ENCODE data around the gene MCF2L2.

- TF ChIP-seq POLR2A (IDR thresholded peaks at IDR 0.05) (no peak), CTCF (IDR thresholded peaks at IDR 0.05) (no peak)
Observed at GRCh38 chr3:183442994-183443393, 14.6 kb upstream of the MCF2L2 start.
